ENCODE results near the gene SERPINF2. TPM values are rescaled to one million over a fixed set of nuclear protein-coding genes. Genes with fewer than 3 reads are reported as not detected.

The SERPINF2 gene
- total and polyA plus RNA-seq, 2 donors (not counting 1 experiment from before 2014, with no cell fraction given), result 0.06 to 0.17 TPM

- Histone ChIP-seq H3K9ac (ENCODE audit: insufficient read depth, low read length) (no peak overlapping the region), H3K79me2 (ENCODE audit: control insufficient read depth, insufficient read depth, low read length) (peaks cover 41% of the 10 kb centered on the region), H3K27me3 (ENCODE audit: control insufficient read depth, insufficient read depth, low read length) (no peaks in the 10 kb centered on the region), H3K27ac (ENCODE audit: insufficient read depth, low read length) (no peak overlapping the region), H3K36me3 (ENCODE audit: control insufficient read depth, insufficient read depth, low read length) (peaks cover 28% of the 10 kb centered on the region), H3K4me1 (ENCODE audit: control insufficient read depth, extremely low read depth, insufficient read depth, low read length) (peaks cover 19% of the 10 kb centered on the region), H4K20me1 (ENCODE audit: control insufficient read depth, extremely low read depth, insufficient read depth, low read length) (peaks cover 12% of the 10 kb centered on the region), H3K9me3 (ENCODE audit: control insufficient read depth, insufficient read depth, low read depth, low read length) (no peaks in the 10 kb centered on the region), H3K4me3 (replicated peaks in 1 of 4; ENCODE audit: control extremely low read depth in 1 of 4, insufficient read depth in 1 of 4, low read depth in 3 of 4, low read length in 4 of 4) (peak overlapping the region in 2 of 4 experiments; percentile 12 to 87), H3K4me2 (ENCODE audit: extremely low read depth, insufficient read depth, low read length) (no peak overlapping the region), H2AFZ (ENCODE audit: low read length) (no peak overlapping the region)
- DNase-seq (ENCODE audit: low read depth in 2 of 2), result no peak
- no peak for TF ChIP-seq EZH2 (IDR thresholded peaks at IDR 0.05; ENCODE audit: low read length, missing control alignments)
- TF ChIP-seq CTCF (conservative IDR thresholded peaks at IDR 0.05 in 1 of 2, IDR thresholded peaks at IDR 0.05 in 1 of 2; ENCODE audit: low read depth in 1 of 2, low read length in 2 of 2), result no peak
Measured at GRCh38 chr17:1711804-1712203, 30.9 kb upstream of the SERPINF2 start.

GRCh38 chr17:1712271-1712670 lies 30.4 kb upstream of the SERPINF2 start:
- H4K20me1 ChIP-seq (ENCODE audit: control insufficient read depth, extremely low read depth, insufficient read depth, low read length), result peaks cover 12% of the 10 kb centered on the region
- H3K4me1 ChIP-seq (ENCODE audit: control insufficient read depth, extremely low read depth, insufficient read depth, low read length), result peaks cover 19% of the 10 kb centered on the region
- H2AFZ ChIP-seq (ENCODE audit: low read length), result no peak overlapping the region
- H3K4me3 ChIP-seq (replicated peaks in 1 of 4; ENCODE audit: control extremely low read depth in 1 of 4, insufficient read depth in 1 of 4, low read depth in 3 of 4, low read length in 4 of 4), result peak overlapping the region in 2 of 4 experiments; percentile 87 to 93
- no peaks in the 10 kb centered on the region for H3K27me3 ChIP-seq (ENCODE audit: control insufficient read depth, insufficient read depth, low read length)
- H3K79me2 ChIP-seq (ENCODE audit: control insufficient read depth, insufficient read depth, low read length), result peaks cover 41% of the 10 kb centered on the region
- peaks cover 28% of the 10 kb centered on the region for H3K36me3 ChIP-seq (ENCODE audit: control insufficient read depth, insufficient read depth, low read length)
- H3K9me3 ChIP-seq (ENCODE audit: control insufficient read depth, insufficient read depth, low read depth, low read length), result no peaks in the 10 kb centered on the region
- peak overlapping the region; percentile 92 for H3K4me2 ChIP-seq (ENCODE audit: extremely low read depth, insufficient read depth, low read length)
- no peak for DNase-seq (ENCODE audit: low read depth in 2 of 2)
- no peak for TF ChIP-seq EZH2 (IDR thresholded peaks at IDR 0.05; ENCODE audit: low read length, missing control alignments)
- no peak for TF ChIP-seq CTCF (conservative IDR thresholded peaks at IDR 0.05 in 1 of 2, IDR thresholded peaks at IDR 0.05 in 1 of 2; ENCODE audit: low read depth in 1 of 2, low read length in 2 of 2)
- H3K27ac ChIP-seq (ENCODE audit: insufficient read depth, low read length), result peak overlapping the region; percentile 99
- H3K9ac ChIP-seq (ENCODE audit: insufficient read depth, low read length), result no peak overlapping the region

- Histone ChIP-seq H3K4me2 (ENCODE audit: extremely low read depth, insufficient read depth, low read length) (peak overlapping the region; percentile 92), H3K27me3 (ENCODE audit: control insufficient read depth, insufficient read depth, low read length) (no peaks in the 10 kb centered on the region), H2AFZ (ENCODE audit: low read length) (no peak overlapping the region), H4K20me1 (ENCODE audit: control insufficient read depth, extremely low read depth, insufficient read depth, low read length) (peaks cover 12% of the 10 kb centered on the region), H3K4me1 (ENCODE audit: control insufficient read depth, extremely low read depth, insufficient read depth, low read length) (peaks cover 25% of the 10 kb centered on the region), H3K9me3 (ENCODE audit: control insufficient read depth, insufficient read depth, low read depth, low read length) (no peaks in the 10 kb centered on the region), H3K79me2 (ENCODE audit: control insufficient read depth, insufficient read depth, low read length) (peaks cover 41% of the 10 kb centered on the region), H3K27ac (ENCODE audit: insufficient read depth, low read length) (peak overlapping the region; percentile 99), H3K4me3 (replicated peaks in 1 of 4; ENCODE audit: control extremely low read depth in 1 of 4, insufficient read depth in 1 of 4, low read depth in 3 of 4, low read length in 4 of 4) (peak overlapping the region; percentile 72 to 98 (median 90)), H3K9ac (ENCODE audit: insufficient read depth, low read length) (peak overlapping the region; percentile 87), H3K36me3 (ENCODE audit: control insufficient read depth, insufficient read depth, low read length) (peaks cover 25% of the 10 kb centered on the region)
- DNase-seq (ENCODE audit: low read depth in 2 of 2), result peak in 1 of 2 donors; percentile 18
- no peak for TF ChIP-seq EZH2 (IDR thresholded peaks at IDR 0.05; ENCODE audit: low read length, missing control alignments)
- TF ChIP-seq CTCF (conservative IDR thresholded peaks at IDR 0.05 in 1 of 2, IDR thresholded peaks at IDR 0.05 in 1 of 2; ENCODE audit: low read depth in 1 of 2, low read length in 2 of 2), result no peak
Measured at GRCh38 chr17:1713160-1713877, 29.4 kb upstream of the SERPINF2 start.

Data from fibroblast of lung (primary cell).